ENCODE data around the gene RGP1.

The RGP1 gene

DNA sequence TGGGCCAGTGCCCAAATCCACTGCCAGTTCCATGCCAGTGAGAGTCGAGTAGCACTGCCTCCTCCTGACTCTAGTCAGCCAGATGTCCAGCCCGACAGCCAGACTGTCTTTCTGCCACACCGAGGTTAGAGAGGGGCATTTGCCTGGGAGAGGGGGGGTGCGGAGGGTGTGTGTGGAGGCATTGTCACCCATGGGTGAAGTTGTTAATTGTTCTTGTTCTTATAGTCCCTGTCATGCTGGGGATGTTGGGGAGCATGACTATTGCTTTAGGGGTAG is 1.1 kb downstream of the RGP1 start:
- H3K9ac ChIP-seq: no peak overlapping the region
- H3K27me3 ChIP-seq (ENCODE audit: control insufficient read depth, insufficient read depth, low read length): no peaks in the 10 kb centered on the region
- no peaks in the 10 kb centered on the region for H3K9me3 ChIP-seq (ENCODE audit: control insufficient read depth, low read length)
- peak overlapping the region; percentile 84 for H3K27ac ChIP-seq
- TF ChIP-seq, protein P1, sequence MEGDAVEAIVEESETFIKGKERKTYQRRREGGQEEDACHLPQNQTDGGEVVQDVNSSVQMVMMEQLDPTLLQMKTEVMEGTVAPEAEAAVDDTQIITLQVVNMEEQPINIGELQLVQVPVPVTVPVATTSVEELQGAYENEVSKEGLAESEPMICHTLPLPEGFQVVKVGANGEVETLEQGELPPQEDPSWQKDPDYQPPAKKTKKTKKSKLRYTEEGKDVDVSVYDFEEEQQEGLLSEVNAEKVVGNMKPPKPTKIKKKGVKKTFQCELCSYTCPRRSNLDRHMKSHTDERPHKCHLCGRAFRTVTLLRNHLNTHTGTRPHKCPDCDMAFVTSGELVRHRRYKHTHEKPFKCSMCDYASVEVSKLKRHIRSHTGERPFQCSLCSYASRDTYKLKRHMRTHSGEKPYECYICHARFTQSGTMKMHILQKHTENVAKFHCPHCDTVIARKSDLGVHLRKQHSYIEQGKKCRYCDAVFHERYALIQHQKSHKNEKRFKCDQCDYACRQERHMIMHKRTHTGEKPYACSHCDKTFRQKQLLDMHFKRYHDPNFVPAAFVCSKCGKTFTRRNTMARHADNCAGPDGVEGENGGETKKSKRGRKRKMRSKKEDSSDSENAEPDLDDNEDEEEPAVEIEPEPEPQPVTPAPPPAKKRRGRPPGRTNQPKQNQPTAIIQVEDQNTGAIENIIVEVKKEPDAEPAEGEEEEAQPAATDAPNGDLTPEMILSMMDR (IDR thresholded peaks at IDR 0.05): no peak
- H2AFZ ChIP-seq: peak overlapping the region; percentile 75
- H3K79me2 ChIP-seq: peaks cover 12% of the 10 kb centered on the region
- peaks cover 8% of the 10 kb centered on the region for H3K4me1 ChIP-seq
- peak overlapping the region; percentile 77 for H3K4me2 ChIP-seq (ENCODE audit: low read length)
- H3K36me3 ChIP-seq (ENCODE audit: control insufficient read depth, insufficient read depth, low read length): no peaks in the 10 kb centered on the region
- peak overlapping the region; percentile 94 for H3K4me3 ChIP-seq (ENCODE audit: low read depth, low read length)

- no peak overlapping the region for H3K4me2 ChIP-seq (ENCODE audit: low read length)
- no peak overlapping the region for H3K9ac ChIP-seq
- H3K9me3 ChIP-seq (ENCODE audit: control insufficient read depth, low read length): no peaks in the 10 kb centered on the region
- no peaks in the 10 kb centered on the region for H3K27me3 ChIP-seq (ENCODE audit: control insufficient read depth, insufficient read depth, low read length)
- H3K27ac ChIP-seq: no peak overlapping the region
- no peak overlapping the region for H3K4me3 ChIP-seq (ENCODE audit: low read depth, low read length)
- H3K79me2 ChIP-seq: peaks cover 2% of the 10 kb centered on the region
- no peak overlapping the region for H2AFZ ChIP-seq
- TF ChIP-seq, protein P1 (IDR thresholded peaks at IDR 0.05): no peak
- peaks cover 5% of the 10 kb centered on the region for H3K4me1 ChIP-seq
- H3K36me3 ChIP-seq (ENCODE audit: control insufficient read depth, insufficient read depth, low read length): no peaks in the 10 kb centered on the region
These were observed 4.4 kb downstream of the RGP1 start for GRCh38 chr9:35753466-35753865.

- H3K4me1 ChIP-seq: peaks cover 5% of the 10 kb centered on the region
- no peaks in the 10 kb centered on the region for H3K79me2 ChIP-seq
- H3K9ac ChIP-seq: no peak within 1 kb of the TSS
- TF ChIP-seq, protein P1 (IDR thresholded peaks at IDR 0.05): no peak
- no peak within 1 kb of the TSS for H3K27ac ChIP-seq
- H2AFZ ChIP-seq: no peak within 1 kb of the TSS
- no peaks in the 10 kb centered on the region for H3K36me3 ChIP-seq (ENCODE audit: control insufficient read depth, insufficient read depth, low read length)
- no peaks in the 10 kb centered on the region for H3K9me3 ChIP-seq (ENCODE audit: control insufficient read depth, low read length)
- H3K27me3 ChIP-seq (ENCODE audit: control insufficient read depth, insufficient read depth, low read length): no peaks in the 10 kb centered on the region
- no peak within 1 kb of the TSS for H3K4me3 ChIP-seq (ENCODE audit: low read depth, low read length)
- no peak within 1 kb of the TSS for H3K4me2 ChIP-seq (ENCODE audit: low read length)
These were observed 5.2 kb downstream of the RGP1 start, which contains the start of gene MSMP for GRCh38 chr9:35754264-35754663. Gene MSMP (minus strand): TSS chr9:35754276. CDS start chr9:35754129, 147 bp downstream.

DNA sequence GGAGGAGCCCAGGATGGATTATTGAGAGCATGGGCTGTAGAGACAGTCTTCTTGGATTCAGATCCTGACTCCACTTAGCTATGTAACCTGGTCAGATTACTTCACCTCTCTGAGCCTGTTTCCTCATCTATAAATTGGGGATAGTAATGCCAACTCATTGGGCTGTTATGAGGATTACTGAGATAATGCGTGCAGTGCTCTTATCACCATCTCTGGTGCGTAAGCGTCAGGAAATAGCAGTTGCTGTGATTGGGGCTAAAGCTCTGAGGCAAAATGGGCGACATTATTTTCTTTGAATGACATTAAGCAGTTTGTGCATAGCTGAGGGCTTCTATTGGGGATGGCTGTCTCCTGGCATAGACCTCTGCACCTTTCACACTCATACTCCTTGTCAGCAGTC is 6.0 kb downstream of the RGP1 start:
- peaks cover 2% of the 10 kb centered on the region for H3K4me1 ChIP-seq
- no peaks in the 10 kb centered on the region for H3K27me3 ChIP-seq (ENCODE audit: control insufficient read depth, insufficient read depth, low read length)
- no peaks in the 10 kb centered on the region for H3K36me3 ChIP-seq (ENCODE audit: control insufficient read depth, insufficient read depth, low read length)
- H2AFZ ChIP-seq: no peak overlapping the region
- H3K4me2 ChIP-seq (ENCODE audit: low read length): no peak overlapping the region
- H3K27ac ChIP-seq: no peak overlapping the region
- no peaks in the 10 kb centered on the region for H3K79me2 ChIP-seq
- H3K9me3 ChIP-seq (ENCODE audit: control insufficient read depth, low read length): no peaks in the 10 kb centered on the region
- TF ChIP-seq, protein P1 (IDR thresholded peaks at IDR 0.05): no peak
- H3K9ac ChIP-seq: no peak overlapping the region
- no peak overlapping the region for H3K4me3 ChIP-seq (ENCODE audit: low read depth, low read length)
